Measurements from ENCODE around the gene RFTN2.

GRCh38 chr2:197641666-197642065 is 33.7 kb downstream of the RFTN2 start:
- TF ChIP-seq CTCF (IDR thresholded peaks at IDR 0.05; ENCODE audit: low read length) (no peak), EZH2phosphoT487 (IDR thresholded peaks at IDR 0.05; ENCODE audit: low read length) (no peak), EZH2 (optimal IDR thresholded peaks at IDR 0.05; ENCODE audit: low read depth, low read length) (no peak)
